ENCODE measurements around the gene SLC15A3.

DNA sequence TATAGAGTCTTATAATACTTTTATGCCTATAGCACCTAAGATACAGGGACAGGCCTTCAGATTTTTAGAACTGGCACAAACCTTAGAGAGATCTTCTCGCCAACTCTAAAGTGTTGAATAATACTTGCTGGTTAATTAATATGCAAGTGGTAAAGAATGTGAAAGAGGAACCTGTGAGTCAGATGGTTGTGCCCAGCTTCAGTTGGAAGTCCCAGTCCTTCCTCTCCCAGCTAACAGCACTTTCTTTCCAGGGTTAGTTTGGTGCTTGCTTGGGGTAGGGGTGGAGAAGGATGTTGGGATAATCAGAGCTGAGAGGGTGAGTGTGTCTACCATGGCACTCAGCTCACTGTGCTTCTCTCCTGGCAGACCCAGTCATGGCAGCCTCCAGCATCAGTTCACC lies 32.7 kb downstream of the SLC15A3 start:
- TF ChIP-seq, protein P1, sequence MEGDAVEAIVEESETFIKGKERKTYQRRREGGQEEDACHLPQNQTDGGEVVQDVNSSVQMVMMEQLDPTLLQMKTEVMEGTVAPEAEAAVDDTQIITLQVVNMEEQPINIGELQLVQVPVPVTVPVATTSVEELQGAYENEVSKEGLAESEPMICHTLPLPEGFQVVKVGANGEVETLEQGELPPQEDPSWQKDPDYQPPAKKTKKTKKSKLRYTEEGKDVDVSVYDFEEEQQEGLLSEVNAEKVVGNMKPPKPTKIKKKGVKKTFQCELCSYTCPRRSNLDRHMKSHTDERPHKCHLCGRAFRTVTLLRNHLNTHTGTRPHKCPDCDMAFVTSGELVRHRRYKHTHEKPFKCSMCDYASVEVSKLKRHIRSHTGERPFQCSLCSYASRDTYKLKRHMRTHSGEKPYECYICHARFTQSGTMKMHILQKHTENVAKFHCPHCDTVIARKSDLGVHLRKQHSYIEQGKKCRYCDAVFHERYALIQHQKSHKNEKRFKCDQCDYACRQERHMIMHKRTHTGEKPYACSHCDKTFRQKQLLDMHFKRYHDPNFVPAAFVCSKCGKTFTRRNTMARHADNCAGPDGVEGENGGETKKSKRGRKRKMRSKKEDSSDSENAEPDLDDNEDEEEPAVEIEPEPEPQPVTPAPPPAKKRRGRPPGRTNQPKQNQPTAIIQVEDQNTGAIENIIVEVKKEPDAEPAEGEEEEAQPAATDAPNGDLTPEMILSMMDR (IDR thresholded peaks at IDR 0.05; ENCODE audit: borderline replicate concordance, extremely low read depth, low read length, poor library complexity, severe bottlenecking) = no peak
- no peak for TF ChIP-seq EZH2 (IDR thresholded peaks at IDR 0.05; ENCODE audit: borderline replicate concordance, low read depth, low read length, severe bottlenecking)

Data from DND-41 (cell line).